HCT116 (cell line): ENCODE data around the gene LGALS12. TPM values are rescaled to one million over a fixed set of nuclear protein-coding genes. Genes with fewer than 3 reads are reported as not detected.

Experiments used
- ATAC-seq: fragments of 200-7000 bp; cut with Tn5 transposase; 2 replicates; pipeline ENCODE4 v1.9.1; 2020; ENCODE audit warnings: mild to moderate bottlenecking, moderate library complexity
- BruUV-seq: library from RNA; stranded (reverse); fragments of 400-500 nt; replicated peaks from 2 replicates; lab custom pipeline; 2021; lab: Mats Ljungman, UMichigan
- CTCF ChIA-PET: fragments of 300-600 bp; sonication (Branson Sonifier 250); formaldehyde crosslinking; loops from one replicate; lab custom pipeline; 2021; ENCODE audit warnings: antibody characterized with exemption; lab: Charles Lee
- POLR2A ChIA-PET: fragments of 300-600, 350-600 bp; sonication (Branson Sonifier 250); formaldehyde crosslinking; loops from one replicate; lab custom pipeline; 2021; ENCODE audit warnings: antibody characterized with exemption; lab: Charles Lee
- RAD21 ChIA-PET, 2 experiments: fragments of 300-600 bp; sonication (Branson Sonifier 250); formaldehyde crosslinking; loops; one replicate each; lab custom pipeline; 2023; ENCODE audit warnings: low total read pairs in 2 of 2; ENCODE audit not compliant: uncharacterized antibody in 2 of 2, unreplicated experiment in 2 of 2, low non-redundant PET in 1 of 2; lab: Charles Lee
- DNase-seq: peaks from one replicate; pipeline ENCODE4 v3.0.0-alpha.2; 2010; ENCODE audit warnings: low read depth, low spot score
- H2AFZ ChIP-seq: fragments of 200-600 bp; shearing (Covaris generic), sonication (generic); 2 replicates; pipeline ENCODE4 v1.6.1; 2017; ENCODE audit warnings: low read depth, mixed run types, mixed read lengths, antibody characterized with exemption, low read length; ENCODE audit not compliant: poor library complexity, severe bottlenecking
- H3K27ac ChIP-seq: 2 replicates; pipeline ENCODE4 v1.5.1; 2012; ENCODE audit warnings: low read depth, low read length
- H3K27me3 ChIP-seq: fragments of 200-600 bp; sonication (generic); 2 replicates; pipeline ENCODE4 v1.6.1; 2016; ENCODE audit warnings: mixed run types, low read length, mixed read lengths; ENCODE audit not compliant: insufficient read depth
- H3K36me3 ChIP-seq, 2 experiments: fragments of 200-500 bp in 1 of 2; fragments of 200-600 bp in 1 of 2; sonication (Bioruptor generic) in 1 of 2; sonication (generic) in 1 of 2; 2 replicates each; pipeline versions ENCODE4 v1.5.1 to v1.6.1; 2014 to 2016; ENCODE audit warnings: low read length in 2 of 2, inconsistent platforms in 1 of 2, mixed read lengths in 1 of 2, mixed run types in 1 of 2; ENCODE audit not compliant: insufficient read depth in 2 of 2, control insufficient read depth in 1 of 2
- H3K4me1 ChIP-seq, 2 experiments: fragments of 200-600 bp in 1 of 2; sonication (generic) in 1 of 2; 2 replicates each; pipeline versions ENCODE4 v1.5.1 to v1.6.1; 2012 to 2017; ENCODE audit warnings: low read length in 2 of 2, inconsistent platforms in 1 of 2, mild to moderate bottlenecking in 1 of 2, mixed read lengths in 1 of 2, mixed run types in 1 of 2, moderate library complexity in 1 of 2; ENCODE audit not compliant: insufficient read depth in 2 of 2, control insufficient read depth in 1 of 2
- H3K4me2 ChIP-seq: fragments of 200-600 bp; sonication (generic); 2 replicates; pipeline ENCODE4 v1.6.1; 2017; ENCODE audit warnings: mixed run types, low read length, mixed read lengths
- H3K4me3 ChIP-seq, 2 experiments: fragments of 200-600 bp in 1 of 2; sonication (generic) in 1 of 2; replicated peaks in 1 of 2; 2 replicates each; pipeline ENCODE4 v1.5.1; 2011 to 2016; ENCODE audit warnings: low read length in 2 of 2, control low read depth in 1 of 2, low read depth in 1 of 2, mild to moderate bottlenecking in 1 of 2, mixed read lengths in 1 of 2, mixed run types in 1 of 2
- H3K79me2 ChIP-seq: fragments of 200-600 bp; sonication (generic); 2 replicates; pipeline ENCODE4 v1.6.1; 2017; ENCODE audit warnings: mild to moderate bottlenecking, mixed run types, low read length, moderate library complexity, mixed read lengths; ENCODE audit not compliant: insufficient read depth
- H3K9ac ChIP-seq: fragments of 200-600 bp; sonication (generic); 2 replicates; pipeline ENCODE4 v1.6.1; 2016; ENCODE audit warnings: low read length, mixed read lengths
- H3K9me2 ChIP-seq: fragments of 200-600 bp; sonication (generic), shearing (Covaris generic); 2 replicates; pipeline ENCODE4 v1.6.1; 2017; ENCODE audit warnings: mixed run types, mild to moderate bottlenecking, moderate library complexity; ENCODE audit not compliant: insufficient read depth
- H3K9me3 ChIP-seq, 2 experiments: fragments of 200-500 bp in 1 of 2; fragments of 200-600 bp in 1 of 2; sonication (Bioruptor generic) in 1 of 2; sonication (generic) in 1 of 2; 2 replicates each; pipeline ENCODE4 v1.6.1; 2014 to 2017; ENCODE audit warnings: low read length in 2 of 2, mixed read lengths in 2 of 2, inconsistent platforms in 1 of 2, low read depth in 1 of 2, mild to moderate bottlenecking in 1 of 2, mixed run types in 1 of 2, moderate library complexity in 1 of 2; ENCODE audit not compliant: control insufficient read depth in 1 of 2, insufficient read depth in 1 of 2
- H4K20me1 ChIP-seq: fragments of 200-600 bp; sonication (generic), shearing (Covaris generic); 2 replicates; pipeline ENCODE4 v1.6.1; 2017; ENCODE audit warnings: mixed run types, mild to moderate bottlenecking, moderate library complexity; ENCODE audit not compliant: insufficient read depth
- ELF1 ChIP-seq: IDR thresholded peaks from 2 replicates; pipeline ENCODE4 v1.6.1; 2012; ENCODE audit warnings: low read depth, borderline replicate concordance
- JUND ChIP-seq: IDR thresholded peaks from 2 replicates; pipeline ENCODE4 v1.6.1; 2012
- REST ChIP-seq: IDR thresholded peaks from 2 replicates; pipeline ENCODE4 v1.6.1; 2012; ENCODE audit warnings: low read depth
- ZNF274 ChIP-seq: fragments of 200-500 bp; sonication (Bioruptor generic); IDR thresholded peaks from 2 replicates; pipeline ENCODE4 v1.6.1; 2014; ENCODE audit warnings: mild to moderate bottlenecking, low read depth, low read length, inconsistent platforms
- intact Hi-C: fragments of 100-400 bp; cut with micrococcal nuclease; formaldehyde crosslinking; loops from 2 replicates; pipeline ENCODE4 v1.10.0; 2022
- total RNA-seq: library from RNA; stranded (reverse); gene quantifications from one replicate; pipeline ENCODE4 v1.2.1, GENCODE V29; 2021; ENCODE audit not compliant: unreplicated experiment
- TF ChIP-seq, protein P1 (sequence below): IDR thresholded peaks from 2 replicates; pipeline ENCODE4 v1.6.1; 2011; ENCODE audit warnings: mild to moderate bottlenecking, low read length, moderate library complexity; ENCODE audit not compliant: insufficient replicate concordance; ENCODE audit errors: extremely low read depth
- TF ChIP-seq, protein P2 (sequence below), 3 experiments: fragments of 200-600 bp in 1 of 3; sonication (generic) in 1 of 3; IDR thresholded peaks in 2 of 3; conservative IDR thresholded peaks in 1 of 3; 2 replicates each; pipeline ENCODE4 v1.5.1; 2012 to 2017; ENCODE audit warnings: low read depth in 2 of 3, low read length in 2 of 3, antibody characterized with exemption in 1 of 3, borderline replicate concordance in 1 of 3, control low read depth in 1 of 3, mild to moderate bottlenecking in 1 of 3, mixed read lengths in 1 of 3, mixed run types in 1 of 3, moderate library complexity in 1 of 3; ENCODE audit not compliant: insufficient read depth in 1 of 3

LGALS12 gene
- total RNA-seq, 1 experiment from 2014 or later = not detected

- TF ChIP-seq, protein P1, sequence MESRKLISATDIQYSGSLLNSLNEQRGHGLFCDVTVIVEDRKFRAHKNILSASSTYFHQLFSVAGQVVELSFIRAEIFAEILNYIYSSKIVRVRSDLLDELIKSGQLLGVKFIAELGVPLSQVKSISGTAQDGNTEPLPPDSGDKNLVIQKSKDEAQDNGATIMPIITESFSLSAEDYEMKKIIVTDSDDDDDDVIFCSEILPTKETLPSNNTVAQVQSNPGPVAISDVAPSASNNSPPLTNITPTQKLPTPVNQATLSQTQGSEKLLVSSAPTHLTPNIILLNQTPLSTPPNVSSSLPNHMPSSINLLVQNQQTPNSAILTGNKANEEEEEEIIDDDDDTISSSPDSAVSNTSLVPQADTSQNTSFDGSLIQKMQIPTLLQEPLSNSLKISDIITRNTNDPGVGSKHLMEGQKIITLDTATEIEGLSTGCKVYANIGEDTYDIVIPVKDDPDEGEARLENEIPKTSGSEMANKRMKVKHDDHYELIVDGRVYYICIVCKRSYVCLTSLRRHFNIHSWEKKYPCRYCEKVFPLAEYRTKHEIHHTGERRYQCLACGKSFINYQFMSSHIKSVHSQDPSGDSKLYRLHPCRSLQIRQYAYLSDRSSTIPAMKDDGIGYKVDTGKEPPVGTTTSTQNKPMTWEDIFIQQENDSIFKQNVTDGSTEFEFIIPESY = no peak
- TF ChIP-seq, all 23 proteins: peak for 0
Measured at GRCh38 chr11:63493127-63493526, 12.8 kb upstream of the LGALS12 start (continued).

- TF ChIP-seq JUND (no peak), ELF1 (no peak), REST (no peak), ZNF274 (no peak)
- TF ChIP-seq, protein P2, sequence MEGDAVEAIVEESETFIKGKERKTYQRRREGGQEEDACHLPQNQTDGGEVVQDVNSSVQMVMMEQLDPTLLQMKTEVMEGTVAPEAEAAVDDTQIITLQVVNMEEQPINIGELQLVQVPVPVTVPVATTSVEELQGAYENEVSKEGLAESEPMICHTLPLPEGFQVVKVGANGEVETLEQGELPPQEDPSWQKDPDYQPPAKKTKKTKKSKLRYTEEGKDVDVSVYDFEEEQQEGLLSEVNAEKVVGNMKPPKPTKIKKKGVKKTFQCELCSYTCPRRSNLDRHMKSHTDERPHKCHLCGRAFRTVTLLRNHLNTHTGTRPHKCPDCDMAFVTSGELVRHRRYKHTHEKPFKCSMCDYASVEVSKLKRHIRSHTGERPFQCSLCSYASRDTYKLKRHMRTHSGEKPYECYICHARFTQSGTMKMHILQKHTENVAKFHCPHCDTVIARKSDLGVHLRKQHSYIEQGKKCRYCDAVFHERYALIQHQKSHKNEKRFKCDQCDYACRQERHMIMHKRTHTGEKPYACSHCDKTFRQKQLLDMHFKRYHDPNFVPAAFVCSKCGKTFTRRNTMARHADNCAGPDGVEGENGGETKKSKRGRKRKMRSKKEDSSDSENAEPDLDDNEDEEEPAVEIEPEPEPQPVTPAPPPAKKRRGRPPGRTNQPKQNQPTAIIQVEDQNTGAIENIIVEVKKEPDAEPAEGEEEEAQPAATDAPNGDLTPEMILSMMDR (IDR thresholded peaks at IDR 0.05 in 2 of 3, conservative IDR thresholded peaks at IDR 0.05 in 1 of 3; ENCODE audit: borderline replicate concordance in 1 of 3, insufficient read depth in 1 of 3, low read depth in 2 of 3, low read length in 2 of 3) = no peak
- Histone ChIP-seq H4K20me1 (no peaks in the 10 kb centered on the region), H2AFZ (no peak overlapping the region), H3K9ac (no peak overlapping the region), H3K4me1 (no peaks in the 10 kb centered on the region), H3K79me2 (no peaks in the 10 kb centered on the region), H3K9me2 (no peaks in the 10 kb centered on the region), H3K36me3 (no peaks in the 10 kb centered on the region), H3K4me2 (no peak overlapping the region), H3K27ac (no peak overlapping the region), H3K9me3 (peaks cover 4 to 6% of the 10 kb centered on the region in 2 experiments; a peak in 3 of 4 replicates), H3K27me3 (no peaks in the 10 kb centered on the region), H3K4me3 (no peak overlapping the region)
- CTCF ChIA-PET = no interaction called here
- ATAC-seq (no peak), DNase-seq (no peak)
- RAD21 ChIA-PET = no interaction called here
- intact Hi-C loops = no loop called here
- no TSS peak for BruUV-seq
- POLR2A ChIA-PET = interaction anchor here (0.6 kb wide), 1 partner anchor 107 kb away, joined by 4 read pairs; no protein-coding TSS in a partner anchor
Measured at GRCh38 chr11:63494975-63495374, 10.9 kb upstream of the LGALS12 start.
